Adrenal gland (tissue), 12 donors: Measurements from ENCODE around the gene ZNF436. TPM values are rescaled to one million over a fixed set of nuclear protein-coding genes. Genes with fewer than 3 reads are reported as not detected.
A peak's percentile ranks its signal among the peaks of the same experiment; 100 is the strongest.

ENCODE experiments used
- DNase-seq, 7 donors: peaks; one replicate each; pipeline ENCODE4 v3.0.0-alpha.2; 2019 to 2020
- H3K27ac ChIP-seq, 5 donors: fragments of 200-600 bp; sonication (generic) in 4 of 5; 1 replicate in 3 of 5; 2 replicates in 2 of 5; pipeline versions ENCODE4 v1.5.1 to v1.8.0; 2016 to 2020; ENCODE audit warnings: mild to moderate bottlenecking in 1 of 5
- H3K27me3 ChIP-seq: fragments of 200-600 bp; 2 replicates; pipeline ENCODE4 v1.8.0; 2021
- H3K36me3 ChIP-seq, 2 donors: fragments of 200-600 bp; replicated peaks in 1 of 2; 1 replicate in 1 of 2; 2 replicates in 1 of 2; pipeline versions ENCODE4 v1.5.1 to v1.8.0; 2018 to 2022
- H3K4me1 ChIP-seq, 2 donors: fragments of 200-600 bp; replicated peaks in 1 of 2; 1 replicate in 1 of 2; 2 replicates in 1 of 2; pipeline versions ENCODE4 v1.5.1 to v1.8.0; 2018 to 2021
- H3K4me3 ChIP-seq, 4 donors: fragments of 200-600 bp; sonication (generic) in 3 of 4; one replicate each; pipeline ENCODE4 v1.5.1; 2016 to 2018
- H3K9me3 ChIP-seq, 3 donors: fragments of 200-600 bp; sonication (generic) in 1 of 3; replicated peaks in 1 of 3; 1 replicate in 2 of 3; 2 replicates in 1 of 3; pipeline versions ENCODE4 v1.5.1 to v1.8.0; 2016 to 2021
- CTCF ChIP-seq, 6 experiments: fragments of 450-650 bp in 4 of 6; fragments of 200-600 bp in 2 of 6; sonication (generic) in 1 of 6; IDR thresholded peaks; 1 replicate in 5 of 6; 2 replicates in 1 of 6; pipeline versions ENCODE4 v1.5.1 to v1.8.0; 2016 to 2021; ENCODE audit warnings: antibody characterized with exemption in 6 of 6, mild to moderate bottlenecking in 2 of 6, moderate library complexity in 1 of 6
- POLR2A ChIP-seq, 2 donors: fragments of 450-650 bp; IDR thresholded peaks; one replicate each; pipeline ENCODE4 v1.6.1; 2017; ENCODE audit warnings: antibody characterized with exemption in 2 of 2, mild to moderate bottlenecking in 2 of 2, moderate library complexity in 1 of 2
- WGBS, 4 donors: extraction: QIAGEN DNeasy Blood & Tissue Kit in 2 of 4; methylation state at CpG; one replicate each; pipeline versions ENCODE4 v1.1.5 to v1.1.7; 2013 to 2017; 5-methylcytosine and 5-hydroxymethylcytosine counted together
- intact Hi-C, 2 donors: fragments of 100-400 bp; cut with DNase I; formaldehyde crosslinking; loops; one replicate each; pipeline versions ENCODE4 v1.14.1 to v1.15.0; 2022 to 2023
- polyA plus RNA-seq, 3 donors: library from polyadenylated mRNA; stranded (reverse); fragments of 200-250 nt in 2 of 3; fragments of 350-450 nt in 1 of 3; fragmentation: Illumina TruSeq in 1 of 3; extraction: RNeasy Lipid Tissue Mini Kit (QIAGEN cat#74804) in 1 of 3; gene quantifications; one replicate each; pipeline ENCODE4 v1.2.3, GENCODE V29; 2013 to 2014
- total RNA-seq, 9 donors: library from RNA; depleted of rRNA in 4 of 9; stranded (reverse); fragments of >200 nt in 4 of 9; fragments of 120-200 nt in 1 of 9; fragmentation: NEBNext Ultra II Directional in 1 of 9; extraction: Animal tissue kit (Norgen Biotek cat#: 25700) in 1 of 9; gene quantifications; one replicate each; pipeline versions ENCODE4 v1.1.0 to v1.2.4, GENCODE V29; 2013 to 2023
- donor health status: healthy with polysubstance abuse.
- donor health status: Bipolar disorder and iron deficiency.
- donor health status: DM: yes; HTN: yes; CAD: no.
- donor health status: DM: no; HTN: no; CAD: no.
- donor health status: DM: no; HTN: no; CAD: no.
- donor health status: DM: yes; HTN: yes; CAD: no.

Gene ZNF436
- total and polyA plus RNA-seq, 12 donors: 7.8 to 43.7 (median 20.2) TPM

GRCh38 chr1:23387494-23387893 lies 17.9 kb upstream of the ZNF436 start:
- 59 to 82% (median 74%) methylated on average over 3 to 8 of the region's 8 CpGs for WGBS, 4 donors
- no peak overlapping the region for H3K4me3 ChIP-seq
- no peaks in the 10 kb centered on the region for H3K27me3 ChIP-seq
- TF ChIP-seq CTCF (IDR thresholded peaks at IDR 0.05) (no peak), POLR2A (IDR thresholded peaks at IDR 0.05) (no peak)
- peaks cover 0 to 7% of the 10 kb centered on the region in 2 donors for H3K4me1 ChIP-seq
- H3K9me3 ChIP-seq: no peaks in the 10 kb centered on the region
- peaks cover 0 to 14% of the 10 kb centered on the region in 2 donors for H3K36me3 ChIP-seq
- H3K27ac ChIP-seq: peak overlapping the region in 1 of 5 donors; percentile 3
- peak in 2 of 7 donors; percentile 21 to 23 for DNase-seq
- intact Hi-C loops: no loop called here

GRCh38 chr1:23385119-23385621 lies 15.5 kb upstream of the ZNF436 start:
- intact Hi-C loops: no loop called here
- 69 to 73% (median 71%) methylated on average over 9 to 14 of the region's 14 CpGs for WGBS, 4 donors
- TF ChIP-seq CTCF (IDR thresholded peaks at IDR 0.05) (no peak), POLR2A (IDR thresholded peaks at IDR 0.05) (no peak)
- Histone ChIP-seq H3K27ac (peak overlapping the region in 2 of 5 donors; percentile 13 to 72), H3K4me1 (peaks cover 0 to 7% of the 10 kb centered on the region in 2 donors), H3K36me3 (peaks cover 0 to 18% of the 10 kb centered on the region in 2 donors), H3K4me3 (no peak overlapping the region), H3K27me3 (no peaks in the 10 kb centered on the region), H3K9me3 (no peaks in the 10 kb centered on the region)
- peak in 3 of 7 donors; percentile 14 to 36 (median 26) for DNase-seq

- Histone ChIP-seq H3K27me3 (no peaks in the 10 kb centered on the region), H3K27ac (peak overlapping the region in 3 of 5 donors; percentile 0 to 72 (median 13)), H3K4me1 (peaks cover 0 to 7% of the 10 kb centered on the region in 2 donors), H3K4me3 (no peak overlapping the region), H3K9me3 (no peaks in the 10 kb centered on the region), H3K36me3 (peaks cover 0 to 18% of the 10 kb centered on the region in 2 donors)
- intact Hi-C loops: no loop called here
- WGBS, 4 donors: 74 to 78% (median 76%) methylated on average over 11 of the region's 11 CpGs
- peak in 2 of 7 donors; percentile 16 to 27 for DNase-seq
- TF ChIP-seq CTCF (IDR thresholded peaks at IDR 0.05) (no peak), POLR2A (IDR thresholded peaks at IDR 0.05) (no peak)
These were observed 14.8 kb upstream of the ZNF436 start for GRCh38 chr1:23384312-23385058.

GRCh38 chr1:23383577-23384311 lies 14.1 kb upstream of the ZNF436 start:
- H3K27me3 ChIP-seq: no peaks in the 10 kb centered on the region
- peaks cover 0 to 18% of the 10 kb centered on the region in 2 donors for H3K36me3 ChIP-seq
- peaks cover 0 to 8% of the 10 kb centered on the region in 2 donors for H3K4me1 ChIP-seq
- no peaks in the 10 kb centered on the region for H3K9me3 ChIP-seq
- H3K27ac ChIP-seq: peak overlapping the region in 1 of 5 donors; percentile 64
- 60 to 80% (median 73%) methylated on average over 7 to 8 of the region's 8 CpGs for WGBS, 4 donors
- no peak overlapping the region for H3K4me3 ChIP-seq
- TF ChIP-seq POLR2A (IDR thresholded peaks at IDR 0.05) (no peak), CTCF (IDR thresholded peaks at IDR 0.05) (no peak)
- intact Hi-C loops: no loop called here
- peak in 2 of 7 donors; percentile 20 to 24 for DNase-seq
